ENCODE measurements around the gene RGS3.

RGS3 gene

GRCh38 chr9:113602126-113603047, 138.9 kb downstream of the RGS3 start:
- Histone ChIP-seq H3K79me2 (ENCODE audit: low read length) (no peaks in the 10 kb centered on the region), H3K36me3 (replicated peaks; ENCODE audit: low read depth, low read length) (peaks cover 7% of the 10 kb centered on the region), H3K27ac (ENCODE audit: low read length) (peak overlapping the region; percentile 28), H4K20me1 (ENCODE audit: insufficient read depth, low read length) (no peaks in the 10 kb centered on the region), H3K27me3 (ENCODE audit: low read depth, low read length) (no peaks in the 10 kb centered on the region; the same call in 1 of the 2 replicates), H3K4me3 (ENCODE audit: low read length) (peak overlapping the region; percentile 61), H3K4me2 (ENCODE audit: low read length) (peak overlapping the region; percentile 85), H2AFZ (ENCODE audit: low read depth, low read length) (peak overlapping the region; percentile 80; the same call in 1 of the 2 replicates), H3K9ac (ENCODE audit: low read length) (peak overlapping the region; percentile 60), H3K9me3 (ENCODE audit: insufficient read depth, low read length) (no peaks in the 10 kb centered on the region), H3K4me1 (ENCODE audit: low read length) (peaks cover 27% of the 10 kb centered on the region)
- TF ChIP-seq EZH2phosphoT487 (IDR thresholded peaks at IDR 0.05; ENCODE audit: low read depth): no peak
- TF ChIP-seq, protein P1, sequence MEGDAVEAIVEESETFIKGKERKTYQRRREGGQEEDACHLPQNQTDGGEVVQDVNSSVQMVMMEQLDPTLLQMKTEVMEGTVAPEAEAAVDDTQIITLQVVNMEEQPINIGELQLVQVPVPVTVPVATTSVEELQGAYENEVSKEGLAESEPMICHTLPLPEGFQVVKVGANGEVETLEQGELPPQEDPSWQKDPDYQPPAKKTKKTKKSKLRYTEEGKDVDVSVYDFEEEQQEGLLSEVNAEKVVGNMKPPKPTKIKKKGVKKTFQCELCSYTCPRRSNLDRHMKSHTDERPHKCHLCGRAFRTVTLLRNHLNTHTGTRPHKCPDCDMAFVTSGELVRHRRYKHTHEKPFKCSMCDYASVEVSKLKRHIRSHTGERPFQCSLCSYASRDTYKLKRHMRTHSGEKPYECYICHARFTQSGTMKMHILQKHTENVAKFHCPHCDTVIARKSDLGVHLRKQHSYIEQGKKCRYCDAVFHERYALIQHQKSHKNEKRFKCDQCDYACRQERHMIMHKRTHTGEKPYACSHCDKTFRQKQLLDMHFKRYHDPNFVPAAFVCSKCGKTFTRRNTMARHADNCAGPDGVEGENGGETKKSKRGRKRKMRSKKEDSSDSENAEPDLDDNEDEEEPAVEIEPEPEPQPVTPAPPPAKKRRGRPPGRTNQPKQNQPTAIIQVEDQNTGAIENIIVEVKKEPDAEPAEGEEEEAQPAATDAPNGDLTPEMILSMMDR (IDR thresholded peaks at IDR 0.05; ENCODE audit: low read depth, low read length): no peak

DNA sequence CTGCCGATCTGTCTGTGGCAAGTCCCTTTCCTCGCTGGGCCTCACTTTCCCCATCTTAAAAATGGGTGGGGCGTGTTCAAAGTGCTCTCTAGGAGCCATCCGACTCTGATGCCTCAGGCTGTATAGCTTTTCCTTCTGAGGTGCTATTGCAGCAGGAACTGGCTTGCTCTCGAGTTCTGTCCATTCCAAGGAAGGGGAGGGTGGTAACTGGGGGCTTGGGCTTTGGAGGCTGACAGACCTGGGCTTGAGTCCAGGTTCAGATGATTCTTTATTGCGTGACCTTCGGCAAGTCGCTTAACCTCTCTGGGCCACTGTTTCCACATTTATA, 139.5 kb downstream of the RGS3 start:
- no peaks in the 10 kb centered on the region for H3K79me2 ChIP-seq (ENCODE audit: low read length)
- H3K4me3 ChIP-seq (ENCODE audit: low read length): no peak overlapping the region; the same call in 1 of the 2 replicates
- peak overlapping the region; percentile 85 for H3K4me2 ChIP-seq (ENCODE audit: low read length)
- H3K27ac ChIP-seq (ENCODE audit: low read length): no peak overlapping the region
- no peaks in the 10 kb centered on the region; the same call in 1 of the 2 replicates for H3K27me3 ChIP-seq (ENCODE audit: low read depth, low read length)
- no peaks in the 10 kb centered on the region for H4K20me1 ChIP-seq (ENCODE audit: insufficient read depth, low read length)
- H3K36me3 ChIP-seq (replicated peaks; ENCODE audit: low read depth, low read length): peaks cover under 1% of the 10 kb centered on the region
- no peaks in the 10 kb centered on the region for H3K9me3 ChIP-seq (ENCODE audit: insufficient read depth, low read length)
- H3K9ac ChIP-seq (ENCODE audit: low read length): peak overlapping the region; percentile 60; the same call in 1 of the 2 replicates
- H3K4me1 ChIP-seq (ENCODE audit: low read length): peaks cover 27% of the 10 kb centered on the region
- no peak overlapping the region for H2AFZ ChIP-seq (ENCODE audit: low read depth, low read length)
- no peak for TF ChIP-seq EZH2phosphoT487 (IDR thresholded peaks at IDR 0.05; ENCODE audit: low read depth)
- TF ChIP-seq, protein P1 (IDR thresholded peaks at IDR 0.05; ENCODE audit: low read depth, low read length): no peak

- no peak overlapping the region for H3K9ac ChIP-seq (ENCODE audit: low read length)
- no peak overlapping the region for H3K4me2 ChIP-seq (ENCODE audit: low read length)
- H2AFZ ChIP-seq (ENCODE audit: low read depth, low read length): no peak overlapping the region
- TF ChIP-seq, protein P1 (IDR thresholded peaks at IDR 0.05; ENCODE audit: low read depth, low read length): no peak
- no peak for TF ChIP-seq EZH2phosphoT487 (IDR thresholded peaks at IDR 0.05; ENCODE audit: low read depth)
- H3K27ac ChIP-seq (ENCODE audit: low read length): no peak overlapping the region
- no peaks in the 10 kb centered on the region; the same call in 1 of the 2 replicates for H3K27me3 ChIP-seq (ENCODE audit: low read depth, low read length)
- no peaks in the 10 kb centered on the region for H3K79me2 ChIP-seq (ENCODE audit: low read length)
- H3K36me3 ChIP-seq (replicated peaks; ENCODE audit: low read depth, low read length): no peaks in the 10 kb centered on the region
- peaks cover 27% of the 10 kb centered on the region for H3K4me1 ChIP-seq (ENCODE audit: low read length)
- no peaks in the 10 kb centered on the region for H4K20me1 ChIP-seq (ENCODE audit: insufficient read depth, low read length)
- H3K4me3 ChIP-seq (ENCODE audit: low read length): no peak overlapping the region
- no peaks in the 10 kb centered on the region for H3K9me3 ChIP-seq (ENCODE audit: insufficient read depth, low read length)
Measured at GRCh38 chr9:113603773-113604172, 140.2 kb downstream of the RGS3 start.

- TF ChIP-seq EZH2phosphoT487 (IDR thresholded peaks at IDR 0.05; ENCODE audit: low read depth): no peak
- TF ChIP-seq, protein P1 (IDR thresholded peaks at IDR 0.05; ENCODE audit: low read depth, low read length): no peak
- Histone ChIP-seq H2AFZ (ENCODE audit: low read depth, low read length) (no peak overlapping the region), H3K9me3 (ENCODE audit: insufficient read depth, low read length) (no peaks in the 10 kb centered on the region), H3K79me2 (ENCODE audit: low read length) (no peaks in the 10 kb centered on the region), H3K4me3 (ENCODE audit: low read length) (no peak overlapping the region), H3K36me3 (replicated peaks; ENCODE audit: low read depth, low read length) (no peaks in the 10 kb centered on the region), H3K9ac (ENCODE audit: low read length) (no peak overlapping the region), H4K20me1 (ENCODE audit: insufficient read depth, low read length) (no peaks in the 10 kb centered on the region), H3K27ac (ENCODE audit: low read length) (no peak overlapping the region), H3K27me3 (ENCODE audit: low read depth, low read length) (no peaks in the 10 kb centered on the region; the same call in 1 of the 2 replicates), H3K4me2 (ENCODE audit: low read length) (no peak overlapping the region), H3K4me1 (ENCODE audit: low read length) (peaks cover 27% of the 10 kb centered on the region)
Measured at GRCh38 chr9:113604393-113604792, 140.9 kb downstream of the RGS3 start.

Measured in OCI-LY3 (cell line).